ENCODE results near the gene GASK1A.

DNA sequence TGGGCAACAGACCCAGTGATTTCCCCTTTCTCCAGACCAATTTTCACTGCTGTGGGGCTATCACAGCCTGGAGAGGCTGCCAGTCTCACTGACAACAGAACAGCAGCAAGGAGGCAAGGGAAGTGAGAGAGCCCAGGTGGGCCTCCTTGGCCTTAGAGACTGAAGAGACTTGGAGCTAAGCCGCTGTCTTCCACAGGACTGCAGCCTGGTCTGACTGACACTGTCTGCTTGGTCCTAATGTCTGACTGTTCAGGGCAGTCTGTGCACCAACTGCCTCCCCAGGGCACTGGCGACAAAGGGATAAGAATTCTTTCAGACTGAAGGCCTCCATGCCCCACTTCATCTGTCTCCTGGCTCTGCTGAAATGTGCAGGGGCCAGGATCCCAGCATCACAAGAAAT lies 115.3 kb downstream of the GASK1A start:
- TF ChIP-seq, protein P1, sequence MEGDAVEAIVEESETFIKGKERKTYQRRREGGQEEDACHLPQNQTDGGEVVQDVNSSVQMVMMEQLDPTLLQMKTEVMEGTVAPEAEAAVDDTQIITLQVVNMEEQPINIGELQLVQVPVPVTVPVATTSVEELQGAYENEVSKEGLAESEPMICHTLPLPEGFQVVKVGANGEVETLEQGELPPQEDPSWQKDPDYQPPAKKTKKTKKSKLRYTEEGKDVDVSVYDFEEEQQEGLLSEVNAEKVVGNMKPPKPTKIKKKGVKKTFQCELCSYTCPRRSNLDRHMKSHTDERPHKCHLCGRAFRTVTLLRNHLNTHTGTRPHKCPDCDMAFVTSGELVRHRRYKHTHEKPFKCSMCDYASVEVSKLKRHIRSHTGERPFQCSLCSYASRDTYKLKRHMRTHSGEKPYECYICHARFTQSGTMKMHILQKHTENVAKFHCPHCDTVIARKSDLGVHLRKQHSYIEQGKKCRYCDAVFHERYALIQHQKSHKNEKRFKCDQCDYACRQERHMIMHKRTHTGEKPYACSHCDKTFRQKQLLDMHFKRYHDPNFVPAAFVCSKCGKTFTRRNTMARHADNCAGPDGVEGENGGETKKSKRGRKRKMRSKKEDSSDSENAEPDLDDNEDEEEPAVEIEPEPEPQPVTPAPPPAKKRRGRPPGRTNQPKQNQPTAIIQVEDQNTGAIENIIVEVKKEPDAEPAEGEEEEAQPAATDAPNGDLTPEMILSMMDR (IDR thresholded peaks at IDR 0.05): no peak
- no peak for TF ChIP-seq POLR2AphosphoS5 (IDR thresholded peaks at IDR 0.05)
